Measurements from ENCODE around the gene DPP4. TPM values are rescaled to one million over a fixed set of nuclear protein-coding genes. Genes with fewer than 3 reads are reported as not detected.

The DPP4 gene
- total and polyA plus RNA-seq, 2 donors (not counting 3 experiments of a cell fraction or from before 2014, with no cell fraction given): 0.84 to 6.2 TPM

GRCh38 chr2:161947406-161947805, 126.6 kb downstream of the DPP4 start:
- no peak overlapping the region for H3K4me3 ChIP-seq (replicated peaks in 1 of 3; ENCODE audit: insufficient read depth in 1 of 3, low read depth in 1 of 3, low read length in 3 of 3)
- intact Hi-C loops (cut with micrococcal nuclease) (loop anchor here (5.0 to 10.0 kb wide), 2 partner anchors 355 to 673 kb away; no protein-coding TSS in a partner anchor), dilution Hi-C loops (cut with MboI; ENCODE audit: extremely low pct_ligation_motif_present, low sequenced_read_pairs) (no loop called here)
- H3K27me3 ChIP-seq (ENCODE audit: control insufficient read depth in 2 of 2, insufficient read depth in 2 of 2, low read length in 2 of 2): no peaks in the 10 kb centered on the region
- CTCF ChIA-PET: interaction anchor here (0.7 to 5.1 kb wide), 14 partner anchors 9 to 402 kb away, joined by 3 to 173 read pairs (median 4); no protein-coding TSS in a partner anchor
- no peaks in the 10 kb centered on the region for H3K9me3 ChIP-seq (replicated peaks; ENCODE audit: control insufficient read depth, insufficient read depth, low read length)
- no peak overlapping the region for H3K27ac ChIP-seq (ENCODE audit: insufficient read depth, low read depth, low read length)
- BruUV-seq (replicated peaks): no TSS peak
- H3K36me3 ChIP-seq (ENCODE audit: control insufficient read depth in 2 of 2, extremely low read depth in 1 of 2, insufficient read depth in 2 of 2, low read length in 2 of 2): no peaks in the 10 kb centered on the region
- no peaks in the 10 kb centered on the region for H3K9me1 ChIP-seq (replicated peaks; ENCODE audit: control insufficient read depth, extremely low read depth, insufficient read depth, low read length)
- no peak overlapping the region for H2AFZ ChIP-seq (ENCODE audit: low read depth, low read length)
- FAIRE-seq: no peak
- no peak overlapping the region for H3K4me2 ChIP-seq (ENCODE audit: insufficient read depth, low read length)
- no peaks in the 10 kb centered on the region for H4K20me1 ChIP-seq (replicated peaks; ENCODE audit: control insufficient read depth, extremely low read depth, insufficient read depth, low read length)
- H3K79me2 ChIP-seq (ENCODE audit: control insufficient read depth, insufficient read depth, low read length): no peaks in the 10 kb centered on the region
- no peak overlapping the region for H3K9ac ChIP-seq (replicated peaks; ENCODE audit: extremely low read depth, insufficient read depth, low read length)
- DNase-seq (ENCODE audit: low read depth, low spot score): no peak
- TF ChIP-seq, protein P1, sequence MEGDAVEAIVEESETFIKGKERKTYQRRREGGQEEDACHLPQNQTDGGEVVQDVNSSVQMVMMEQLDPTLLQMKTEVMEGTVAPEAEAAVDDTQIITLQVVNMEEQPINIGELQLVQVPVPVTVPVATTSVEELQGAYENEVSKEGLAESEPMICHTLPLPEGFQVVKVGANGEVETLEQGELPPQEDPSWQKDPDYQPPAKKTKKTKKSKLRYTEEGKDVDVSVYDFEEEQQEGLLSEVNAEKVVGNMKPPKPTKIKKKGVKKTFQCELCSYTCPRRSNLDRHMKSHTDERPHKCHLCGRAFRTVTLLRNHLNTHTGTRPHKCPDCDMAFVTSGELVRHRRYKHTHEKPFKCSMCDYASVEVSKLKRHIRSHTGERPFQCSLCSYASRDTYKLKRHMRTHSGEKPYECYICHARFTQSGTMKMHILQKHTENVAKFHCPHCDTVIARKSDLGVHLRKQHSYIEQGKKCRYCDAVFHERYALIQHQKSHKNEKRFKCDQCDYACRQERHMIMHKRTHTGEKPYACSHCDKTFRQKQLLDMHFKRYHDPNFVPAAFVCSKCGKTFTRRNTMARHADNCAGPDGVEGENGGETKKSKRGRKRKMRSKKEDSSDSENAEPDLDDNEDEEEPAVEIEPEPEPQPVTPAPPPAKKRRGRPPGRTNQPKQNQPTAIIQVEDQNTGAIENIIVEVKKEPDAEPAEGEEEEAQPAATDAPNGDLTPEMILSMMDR (IDR thresholded peaks at IDR 0.05; ENCODE audit: extremely low read depth in 1 of 2, insufficient read depth in 1 of 2, low read depth in 1 of 2, low read length in 2 of 2): no peak
- TF ChIP-seq, protein P2, sequence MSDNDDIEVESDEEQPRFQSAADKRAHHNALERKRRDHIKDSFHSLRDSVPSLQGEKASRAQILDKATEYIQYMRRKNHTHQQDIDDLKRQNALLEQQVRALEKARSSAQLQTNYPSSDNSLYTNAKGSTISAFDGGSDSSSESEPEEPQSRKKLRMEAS (IDR thresholded peaks at IDR 0.05; ENCODE audit: insufficient read depth, insufficient read length): no peak
- TF ChIP-seq JUN (IDR thresholded peaks at IDR 0.05; ENCODE audit: borderline replicate concordance, insufficient read depth, insufficient read length, low read depth) (no peak), MYC (IDR thresholded peaks at IDR 0.05; ENCODE audit: low read depth, low read length) (no peak), POLR2A (IDR thresholded peaks at IDR 0.05; ENCODE audit: low read depth, low read length) (no peak), EZH2 (IDR thresholded peaks at IDR 0.05; ENCODE audit: borderline replicate concordance, low read depth, low read length, severe bottlenecking) (no peak), GATA2 (IDR thresholded peaks at IDR 0.05; ENCODE audit: insufficient read depth, insufficient read length, low read depth, low read length) (no peak), FOS (IDR thresholded peaks at IDR 0.05; ENCODE audit: borderline replicate concordance, insufficient read depth, low read length) (no peak), POLR2AphosphoS5 (IDR thresholded peaks at IDR 0.05; ENCODE audit: insufficient read depth, low read depth, low read length) (no peak)
- POLR2A ChIA-PET: no interaction called here
- no peaks in the 10 kb centered on the region for H3K4me1 ChIP-seq (ENCODE audit: control insufficient read depth, extremely low read depth, insufficient read depth, low read length)
